HG02571 (cell line): ENCODE results near the gene ANKRD55.
"Not testable (repeated sequence)": the region's sequence is repeated elsewhere in the genome, so short reads cannot be mapped to it uniquely, and the experiment has no call there.

Experiments used
- ATAC-seq: cut with Tn5 transposase; IDR thresholded peaks from one replicate; pipeline ENCODE4 v1.9.1; 2021; ENCODE audit warnings: mild to moderate bottlenecking, moderate library complexity; ENCODE audit not compliant: unreplicated experiment

The ANKRD55 gene

DNA sequence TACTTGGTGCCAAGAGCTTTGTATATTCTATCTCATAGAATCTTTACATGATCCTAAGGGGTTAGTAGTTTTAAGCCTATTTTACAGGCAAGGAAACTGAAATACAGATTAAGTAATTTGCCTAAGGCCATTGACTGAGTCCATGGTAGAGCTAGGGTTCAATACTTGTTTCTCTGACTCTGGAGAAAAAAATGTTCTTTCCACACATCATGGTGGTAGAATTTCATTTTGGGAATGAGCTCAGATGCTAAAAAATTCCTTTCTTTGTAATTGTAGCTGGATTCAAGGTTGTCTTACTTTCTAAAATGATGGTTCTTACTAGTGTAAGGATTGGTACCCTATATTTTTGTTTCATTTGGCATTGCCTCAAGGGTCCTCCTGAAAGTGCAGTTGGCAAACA lies 86.0 kb downstream of the ANKRD55 start:
- ATAC-seq, result no peak

DNA sequence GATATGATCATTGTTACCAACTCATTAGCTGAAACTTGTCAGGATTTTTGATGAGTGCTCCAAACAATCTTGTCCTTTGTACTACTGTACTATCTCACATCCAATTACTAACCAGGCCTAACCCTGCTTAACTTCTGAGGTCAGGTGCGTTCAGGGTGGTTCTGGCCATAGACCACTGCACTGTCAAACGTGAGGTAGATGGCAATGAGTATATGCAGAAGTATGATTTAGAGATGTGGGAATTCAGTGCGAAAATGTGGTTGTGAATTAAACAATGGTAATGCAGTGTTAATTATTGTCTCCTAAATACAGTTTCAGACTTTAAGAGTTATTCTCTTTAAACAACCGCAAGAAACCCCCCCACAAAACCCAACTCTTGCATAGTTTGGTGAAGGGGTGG lies 86.5 kb downstream of the ANKRD55 start:
- no peak for ATAC-seq

DNA sequence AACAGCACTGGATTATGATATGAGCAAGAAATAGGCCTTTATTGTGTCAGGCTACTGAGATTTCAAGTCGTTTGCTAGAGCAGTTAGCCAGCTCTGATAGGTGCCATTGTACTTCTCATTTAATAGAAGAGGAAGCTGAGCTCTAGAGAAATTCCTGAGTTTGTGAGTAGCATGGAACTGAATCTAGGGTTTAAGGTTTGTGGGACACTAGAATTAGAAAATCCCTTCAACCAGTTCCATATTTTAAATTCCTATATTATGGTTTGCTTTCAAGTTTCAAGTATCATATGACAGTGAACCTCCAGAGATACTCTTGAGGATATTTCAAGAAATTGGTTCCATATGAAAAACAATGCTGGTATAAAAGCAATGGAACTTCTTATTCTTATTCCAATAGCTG lies 87.6 kb downstream of the ANKRD55 start:
- ATAC-seq, result no peak

DNA sequence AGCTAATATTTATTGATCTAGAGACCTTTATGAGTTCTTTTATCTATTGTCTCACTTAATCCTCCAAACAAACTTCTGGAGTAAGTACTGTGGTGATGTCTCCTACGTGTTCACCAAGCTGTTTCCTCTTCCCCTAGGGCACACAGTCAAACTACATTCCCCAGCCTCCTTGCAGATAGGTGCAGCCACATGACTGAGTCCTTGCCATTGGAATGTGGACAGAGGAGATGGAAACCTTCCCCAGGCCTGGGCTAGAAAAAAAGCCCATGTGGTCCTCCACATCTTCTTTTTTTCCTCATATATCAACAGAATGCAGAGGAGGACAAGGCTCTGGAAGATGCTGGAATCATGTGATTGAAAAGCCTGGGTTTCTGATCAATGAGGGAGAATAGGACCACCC lies 88.0 kb downstream of the ANKRD55 start:
- ATAC-seq, result no peak

DNA sequence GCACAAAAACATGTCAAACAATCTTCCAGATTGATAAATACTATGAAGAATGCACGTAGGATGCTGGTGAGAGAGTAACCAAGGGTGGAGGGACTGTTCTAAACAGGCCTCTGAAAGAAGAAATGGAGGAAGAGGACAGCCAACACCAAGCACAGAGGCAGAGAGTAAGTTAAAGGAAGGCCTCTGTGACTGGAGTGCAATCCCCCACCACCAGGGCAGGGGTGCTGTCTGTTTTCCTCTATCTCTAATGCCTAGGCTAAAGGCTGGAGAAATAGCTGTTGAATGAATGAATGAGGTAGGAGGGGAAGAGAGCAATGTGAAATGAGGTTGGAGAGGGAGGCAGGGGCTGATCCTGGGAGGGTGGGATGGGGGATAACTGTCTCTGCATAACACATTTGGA lies 88.9 kb downstream of the ANKRD55 start:
- ATAC-seq, result no peak

DNA sequence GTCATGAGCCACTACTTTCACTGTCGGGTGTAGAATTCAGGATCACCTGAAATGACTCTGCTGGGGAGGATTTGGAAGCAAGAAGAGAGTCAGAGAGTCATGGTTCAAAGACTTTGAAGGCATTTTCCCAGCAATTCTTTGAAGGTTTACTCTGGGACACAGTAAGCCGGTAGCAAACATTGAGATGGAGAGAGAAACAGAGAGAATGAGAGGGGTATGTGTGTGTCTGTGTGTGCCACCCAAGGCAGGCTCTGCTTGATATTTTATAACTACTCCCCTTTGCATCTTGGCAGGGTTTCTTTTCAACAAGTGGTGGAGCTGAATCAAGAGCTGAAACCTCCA lies 89.8 kb downstream of the ANKRD55 start:
- no peak for ATAC-seq

DNA sequence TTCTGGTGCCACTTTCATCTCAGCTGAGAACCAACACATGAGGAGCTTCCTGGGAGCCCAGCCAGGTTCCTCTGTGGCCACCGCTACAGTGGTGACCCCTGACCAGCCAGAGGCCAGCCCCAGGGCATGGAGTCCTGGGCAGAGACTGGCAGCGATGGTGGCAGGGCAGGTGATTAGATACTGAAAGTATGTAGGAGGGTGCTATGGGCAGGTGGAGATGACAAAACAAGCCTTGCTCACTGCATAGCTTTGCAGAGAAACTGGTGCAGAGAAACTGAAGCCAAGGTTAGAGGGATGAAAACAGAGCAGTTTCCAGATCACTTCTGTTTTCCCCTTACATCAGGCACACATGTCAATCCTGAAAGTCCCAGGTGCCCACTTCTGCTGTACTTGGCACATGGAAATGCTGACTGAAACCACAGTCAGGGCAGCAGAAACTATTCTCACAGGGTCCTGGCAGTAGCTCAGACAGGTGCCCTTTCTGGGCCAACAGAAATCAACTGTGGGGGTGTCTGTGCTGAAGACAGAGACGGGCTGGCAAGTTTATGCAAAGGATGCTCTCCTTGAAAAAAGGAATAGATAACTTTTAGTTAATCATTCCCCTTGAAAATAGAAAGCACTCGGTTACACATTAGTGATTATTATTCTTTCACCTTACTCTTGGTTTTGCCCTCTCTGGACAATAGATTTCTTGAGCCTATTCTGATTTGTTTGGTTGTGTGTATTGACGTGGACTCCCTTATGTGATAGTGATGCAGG lies 90.3 kb downstream of the ANKRD55 start:
- ATAC-seq, result peak; percentile 90

DNA sequence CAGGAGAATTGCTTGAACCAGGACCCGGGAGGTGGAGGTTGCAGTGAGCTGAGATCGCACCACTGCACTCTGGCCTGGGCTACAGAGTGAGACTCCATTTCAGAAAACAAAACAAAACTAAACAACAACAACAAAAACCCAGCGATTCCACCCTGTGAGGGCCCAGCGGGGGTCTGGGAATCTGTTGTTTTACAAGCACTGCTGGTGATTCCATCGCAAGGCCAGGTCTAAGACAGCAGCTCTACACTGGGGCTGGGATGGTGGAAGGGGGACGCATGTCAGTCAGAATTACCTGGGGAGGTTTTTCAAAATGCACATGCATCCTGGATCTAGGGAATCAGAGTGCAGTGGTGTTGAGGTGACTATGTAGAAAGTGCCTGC lies 90.9 kb downstream of the ANKRD55 start:
- ATAC-seq, result no peak

DNA sequence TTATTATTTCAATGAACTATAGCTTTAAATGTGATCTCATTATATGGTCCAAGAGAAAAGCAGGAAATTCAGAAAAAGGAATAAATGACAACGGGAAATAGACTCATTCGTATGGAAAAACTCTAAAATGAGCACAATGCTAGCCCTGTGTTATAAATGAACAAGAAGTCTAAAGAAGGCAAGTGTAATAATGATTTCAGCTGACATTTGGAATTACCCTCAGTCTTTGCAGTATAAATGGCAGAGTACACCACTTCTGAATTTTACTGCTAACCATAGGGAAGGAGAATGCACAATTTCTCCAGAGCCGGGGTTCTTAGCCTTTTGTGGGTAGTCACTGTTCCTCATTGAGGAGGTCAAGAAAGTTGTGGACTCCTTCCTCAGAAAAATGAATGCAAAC lies 93.1 kb downstream of the ANKRD55 start:
- no peak for ATAC-seq

DNA sequence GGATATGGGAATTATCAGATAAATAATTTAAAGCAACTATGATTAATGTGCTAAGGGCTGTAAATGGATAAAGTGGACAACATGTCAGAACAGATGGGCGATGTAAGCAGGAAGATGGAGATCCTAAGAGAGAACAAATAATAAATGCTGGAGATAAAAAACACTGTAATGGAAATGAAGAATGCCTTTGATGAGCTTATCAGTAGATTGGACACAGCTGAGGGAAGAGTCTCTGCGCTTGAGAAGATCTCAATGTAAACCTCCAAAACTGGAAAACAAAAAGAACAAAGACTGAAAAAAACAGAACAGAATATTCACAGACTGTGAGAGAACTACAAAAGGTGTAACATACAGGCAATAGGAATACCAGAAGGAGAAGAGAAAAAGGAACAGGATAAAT lies 102.5 kb downstream of the ANKRD55 start:
- no peak for ATAC-seq

DNA sequence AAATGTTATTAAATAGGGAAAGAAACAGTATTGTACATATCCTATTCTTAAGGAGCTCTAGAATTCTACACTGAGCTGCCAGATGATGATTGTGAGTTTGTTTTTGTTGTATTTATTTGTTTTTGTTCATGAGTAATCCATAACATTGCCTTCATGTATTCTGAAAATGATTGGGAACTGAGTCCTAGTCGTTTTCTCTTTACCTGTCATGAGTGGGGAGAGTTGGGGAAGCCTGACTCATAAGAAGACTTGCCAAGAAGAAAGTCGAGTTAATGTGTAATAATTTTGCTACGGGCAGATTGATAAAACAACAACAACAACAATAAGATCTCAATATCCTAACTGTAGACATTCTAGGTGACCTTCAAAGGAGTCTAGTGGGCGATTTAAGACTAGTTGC lies 103.8 kb downstream of the ANKRD55 start:
- no peak for ATAC-seq

DNA sequence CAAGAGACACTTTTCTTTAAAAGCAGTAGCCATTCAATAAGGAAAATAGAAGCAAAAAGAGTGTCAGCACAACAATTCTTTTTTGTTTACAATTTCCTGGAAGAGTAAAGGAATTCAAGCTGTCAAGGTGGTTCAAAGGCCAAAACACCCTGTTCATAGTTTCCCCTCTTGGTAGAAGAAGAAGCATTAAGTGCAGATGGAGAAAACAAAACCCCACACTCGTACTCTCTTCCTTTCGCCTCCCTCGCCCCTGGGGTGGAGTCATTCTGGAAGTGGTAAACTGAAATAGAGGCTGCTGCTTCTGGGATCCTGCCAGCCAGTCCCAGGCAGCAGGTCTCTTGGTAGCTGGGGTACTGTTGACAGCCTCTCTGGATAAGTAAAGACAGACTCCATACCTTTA lies 105.0 kb downstream of the ANKRD55 start:
- ATAC-seq, result no peak

DNA sequence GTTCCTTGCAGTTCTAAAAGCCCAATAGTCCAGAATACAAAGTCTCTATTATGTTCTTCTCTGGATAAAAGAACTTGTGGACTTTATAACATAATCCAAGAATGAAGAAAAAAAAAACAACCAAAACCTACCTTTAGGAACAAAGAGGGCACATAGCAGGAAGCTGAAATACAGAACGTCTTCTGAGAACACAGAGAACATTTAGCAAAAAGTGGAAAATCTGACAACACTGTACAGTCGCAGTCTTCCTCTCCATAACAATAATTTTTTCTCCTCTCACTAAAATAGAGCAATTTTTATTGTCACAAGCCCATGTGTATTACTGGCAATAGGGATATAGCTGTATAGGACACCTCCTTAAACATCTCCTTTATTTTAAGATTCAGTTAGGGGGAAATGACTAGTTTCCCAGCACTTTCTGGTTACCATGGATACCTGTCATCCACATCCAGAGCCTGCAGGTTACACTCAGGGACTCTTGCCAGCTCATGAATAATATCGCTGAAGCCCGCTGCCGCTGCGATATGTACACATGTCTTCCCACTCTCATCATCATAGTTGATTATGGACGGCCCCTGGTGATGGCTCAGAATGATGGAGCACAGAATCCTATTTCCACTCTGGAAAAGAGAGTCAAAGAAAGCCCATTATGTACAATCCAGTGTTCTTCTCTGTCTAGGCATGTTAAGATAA lies 106.5 kb downstream of the ANKRD55 start:
- no peak for ATAC-seq

DNA sequence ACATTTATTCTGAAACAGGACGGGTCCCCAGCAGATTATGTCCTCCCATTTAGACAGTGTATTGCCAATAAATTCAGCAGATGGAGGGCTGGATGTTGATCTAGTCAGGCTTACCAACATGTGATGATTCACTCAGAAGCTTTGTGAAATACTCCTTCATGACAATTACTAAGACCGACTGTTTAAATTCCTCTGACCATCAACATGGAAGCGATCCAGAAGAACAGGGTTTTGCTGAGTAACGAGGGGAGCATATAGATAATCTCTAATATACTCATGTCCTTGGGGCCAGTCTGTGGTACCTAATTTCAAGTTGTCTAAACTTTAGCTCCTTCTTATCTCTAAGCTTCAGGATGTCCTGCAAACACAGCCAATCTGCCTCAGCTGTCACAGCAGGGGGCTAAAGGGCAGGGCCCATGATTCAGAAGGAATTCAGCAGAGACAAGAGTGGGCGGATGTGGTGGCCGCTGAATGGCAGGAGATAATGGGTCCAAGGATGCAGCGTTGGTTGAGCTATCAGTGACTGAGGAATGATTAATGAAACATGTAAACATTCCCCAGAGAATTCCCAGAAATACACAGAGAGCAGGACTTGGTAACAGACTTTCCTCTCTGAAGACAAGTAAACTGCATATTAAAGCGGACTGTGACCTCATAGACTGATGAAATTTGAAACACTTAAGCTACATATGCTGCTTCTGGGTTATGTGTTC lies 109.4 kb downstream of the ANKRD55 start:
- no peak for ATAC-seq

DNA sequence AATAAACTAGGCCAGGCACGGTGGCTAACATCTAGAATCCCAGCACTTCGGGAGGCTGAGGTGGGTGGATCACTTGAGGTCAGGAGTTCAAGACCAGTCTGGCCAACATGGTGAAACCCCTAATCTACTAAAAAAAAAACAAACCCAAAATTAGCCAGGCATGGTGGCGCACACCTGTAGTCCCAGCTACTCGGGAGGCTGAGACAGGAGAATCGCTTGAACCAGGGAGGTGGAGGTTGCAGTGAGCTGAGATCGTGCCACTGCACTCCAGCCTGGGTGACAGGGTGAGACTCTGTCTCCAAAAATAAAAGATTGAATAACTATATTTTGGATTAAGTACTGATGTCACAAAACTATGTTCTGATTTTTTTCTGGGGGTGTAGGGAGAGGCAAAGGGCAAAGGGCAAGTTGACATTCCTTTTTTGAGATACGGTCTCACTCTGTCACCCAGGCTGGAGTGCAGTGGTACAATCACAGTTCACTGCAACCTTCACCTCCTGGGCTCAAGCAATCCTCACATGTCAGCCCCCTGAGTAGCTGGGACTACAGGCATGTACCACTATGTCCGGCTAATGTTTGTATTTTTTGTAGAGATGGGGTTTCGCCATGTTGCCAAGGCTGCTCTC lies 110.7 kb downstream of the ANKRD55 start:
- not testable (repeated sequence) for ATAC-seq

DNA sequence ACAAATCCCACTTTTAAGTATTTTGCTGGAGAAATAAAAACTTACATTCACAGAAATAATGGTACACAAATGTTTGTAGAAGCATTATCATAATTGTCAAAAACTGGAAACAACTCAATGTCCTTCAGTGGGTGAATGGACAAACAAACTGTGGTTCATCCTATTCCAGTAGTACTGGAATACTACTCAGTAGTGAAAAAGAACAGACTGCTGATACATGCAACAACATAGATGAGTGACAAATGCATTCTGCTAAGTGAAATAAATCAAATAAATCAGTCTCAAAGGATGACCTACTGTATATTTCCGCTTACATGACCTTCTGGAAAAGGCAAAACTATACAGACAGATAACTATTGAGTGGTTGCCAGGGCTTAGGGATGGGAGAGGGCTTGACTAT lies 114.1 kb downstream of the ANKRD55 start:
- no peak for ATAC-seq

DNA sequence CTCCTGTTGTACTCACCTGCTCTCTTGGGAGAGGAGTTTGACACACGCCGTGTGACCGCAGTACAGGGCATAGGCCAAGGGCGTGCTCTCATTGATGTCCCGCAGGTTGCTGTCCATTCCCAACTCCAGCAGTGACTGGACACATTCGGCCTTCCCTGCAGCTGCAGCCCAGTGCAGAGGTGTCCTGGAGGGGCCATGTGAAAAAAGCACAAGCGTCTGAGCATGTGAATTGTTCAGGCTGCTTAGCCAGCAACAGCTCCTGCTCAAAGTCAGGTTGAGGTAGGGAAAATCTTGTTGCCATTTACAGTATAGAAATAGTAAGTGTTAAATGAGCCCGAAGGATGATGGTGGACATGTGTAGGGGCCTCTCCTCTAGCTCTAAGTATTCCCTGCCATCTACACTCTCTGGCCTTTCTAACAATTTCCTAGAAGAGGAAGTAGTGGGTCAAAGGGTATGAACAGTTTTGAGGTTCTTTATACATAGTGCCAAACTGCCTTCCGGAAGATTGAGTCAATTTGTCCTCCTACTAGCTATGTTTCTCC lies 116.5 kb downstream of the ANKRD55 start:
- ATAC-seq, result no peak

DNA sequence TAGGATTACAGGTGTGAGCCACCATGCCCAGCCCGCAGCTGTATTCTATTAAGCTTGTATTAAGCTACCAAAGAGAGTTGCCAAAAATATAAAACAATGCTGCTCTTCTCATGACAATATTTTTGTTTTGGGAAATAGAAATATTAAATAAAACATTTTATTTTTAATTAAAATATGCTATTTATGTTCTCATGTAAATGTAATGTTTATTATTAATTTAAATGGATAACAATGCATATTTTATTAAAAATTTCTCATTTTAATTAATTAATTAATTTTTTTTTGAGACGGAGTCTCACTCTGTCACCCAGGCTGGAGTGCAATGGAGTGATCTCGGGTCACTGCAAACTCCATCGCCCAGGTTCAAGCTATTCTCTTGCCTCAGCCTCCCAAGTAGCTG lies 117.5 kb downstream of the ANKRD55 start:
- ATAC-seq, result no peak

DNA sequence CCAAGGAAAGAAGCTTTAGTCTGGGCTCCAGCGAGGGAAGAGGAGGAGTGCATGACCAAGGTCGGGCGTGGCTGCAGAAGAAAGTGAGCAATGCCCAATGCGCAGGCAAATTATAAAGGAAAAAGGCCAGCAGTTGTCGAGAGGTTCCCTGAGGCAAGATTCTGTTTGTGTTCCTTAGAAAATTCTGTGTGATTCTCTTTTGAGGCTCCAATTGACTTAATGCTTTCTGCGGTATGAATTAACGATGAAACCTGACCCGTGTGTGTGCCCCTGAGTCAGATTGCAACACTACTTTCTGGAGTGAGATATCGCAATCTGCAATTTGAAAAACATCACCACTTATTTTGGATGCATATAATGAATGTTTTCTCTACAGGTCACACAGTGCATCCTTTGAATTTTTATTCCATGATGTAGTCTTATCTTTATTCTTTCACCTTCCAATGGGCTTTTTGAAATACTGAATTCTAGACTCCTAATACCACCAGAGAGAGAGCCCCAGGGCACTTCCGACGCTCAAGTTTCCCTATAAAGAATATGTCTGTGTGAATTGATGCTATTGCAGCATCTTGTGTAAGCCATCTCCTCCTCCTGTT lies 120.5 kb downstream of the ANKRD55 start:
- no peak for ATAC-seq

DNA sequence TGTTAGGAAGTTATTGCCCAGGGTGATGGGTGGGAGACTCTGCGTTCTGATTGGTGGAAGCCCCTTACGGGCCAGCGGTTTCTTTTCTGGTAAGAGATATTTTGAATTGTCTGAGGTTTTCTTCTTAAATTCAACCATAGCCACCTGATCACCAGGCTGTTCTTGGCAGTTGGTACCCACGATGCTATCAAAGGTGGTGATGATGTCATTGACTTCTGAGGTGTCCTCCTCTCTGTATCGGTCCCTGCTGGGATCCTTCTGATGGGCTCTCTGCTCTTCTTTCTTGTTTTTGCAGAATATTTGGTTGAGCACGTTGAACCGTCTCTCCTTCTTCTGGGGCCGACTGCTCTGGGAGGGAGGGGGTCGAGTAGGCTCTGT lies 121.7 kb downstream of the ANKRD55 start:
- no peak for ATAC-seq
